ENCODE measurements around the gene GUCY1A2.

Gene GUCY1A2

DNA sequence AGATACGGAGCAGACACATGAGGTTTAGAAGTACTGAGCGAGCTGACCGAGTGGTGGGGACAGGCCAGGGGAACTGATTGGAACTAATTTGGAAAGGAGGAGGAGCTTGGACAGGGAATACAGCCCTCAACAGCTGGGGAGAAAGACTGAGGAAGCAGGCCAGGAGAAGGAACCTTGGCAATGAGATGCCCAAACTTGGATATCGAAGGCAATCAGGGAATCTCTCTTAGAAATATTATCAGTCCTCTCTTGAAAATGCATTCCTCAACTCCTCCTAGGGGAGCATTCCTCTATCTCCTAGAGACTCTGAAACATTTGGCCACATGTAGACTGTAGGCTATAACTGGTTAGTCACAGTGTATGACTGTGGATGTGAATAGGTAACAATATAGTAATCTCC lies 284.6 kb downstream of the GUCY1A2 start:
- no peak for DNase-seq (ENCODE audit: low read depth in 2 of 2)

DNA sequence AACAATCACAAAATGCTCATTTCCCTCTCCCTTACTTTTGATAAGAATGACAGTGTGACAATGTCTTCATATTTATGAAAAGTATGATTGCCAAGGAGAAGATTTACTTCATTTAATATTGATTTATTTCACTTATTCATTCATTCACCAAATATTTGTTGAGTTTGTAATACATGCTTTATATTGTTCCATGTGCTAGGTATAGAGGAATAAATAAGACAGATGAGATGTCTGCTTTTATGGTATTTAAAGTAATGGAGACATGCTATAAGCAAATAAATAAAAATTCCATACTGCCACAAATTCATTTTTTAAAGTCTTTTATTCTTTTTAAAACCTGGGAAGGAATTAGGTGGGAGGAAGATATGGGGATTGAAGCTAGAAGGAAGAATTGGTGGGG lies 289.4 kb downstream of the GUCY1A2 start:
- no peak for DNase-seq (ENCODE audit: low read depth in 2 of 2)

DNA sequence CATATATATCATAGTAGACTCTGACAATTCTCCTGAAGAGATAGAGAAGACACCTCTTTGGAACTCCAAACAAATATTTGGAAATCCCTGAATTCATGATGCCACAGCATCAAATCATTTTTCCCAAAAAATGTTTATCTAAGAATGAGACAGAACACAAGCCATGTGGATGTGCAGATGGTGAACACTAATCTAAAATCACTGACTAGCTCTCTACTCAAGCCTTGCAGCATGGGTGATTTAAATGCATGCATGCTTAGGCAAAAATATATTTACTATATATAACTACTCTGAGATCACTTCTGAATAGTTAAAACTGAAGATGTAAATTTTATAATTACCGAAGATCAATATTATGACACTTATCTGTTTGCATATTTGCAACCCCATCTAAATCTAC lies 289.9 kb downstream of the GUCY1A2 start:
- no peak for DNase-seq (ENCODE audit: low read depth in 2 of 2)

DNA sequence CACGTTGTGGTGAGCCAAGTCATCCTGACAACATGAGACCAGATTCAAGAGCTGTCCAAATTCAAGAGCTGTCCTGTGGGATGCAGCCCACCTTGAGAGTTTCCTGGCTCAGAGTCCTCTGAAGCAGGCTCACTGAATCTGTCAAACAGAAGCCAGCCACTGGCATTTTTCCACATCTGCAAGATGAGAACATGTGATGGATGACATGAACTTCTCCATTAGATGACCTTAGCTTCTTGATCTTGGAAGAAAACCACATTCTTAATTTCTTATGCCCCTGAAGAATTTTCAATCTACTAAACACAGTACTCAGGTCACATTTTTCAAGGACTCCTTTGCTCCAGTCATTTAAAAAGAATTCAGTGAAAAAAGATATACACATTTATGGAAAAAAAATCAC lies 291.0 kb downstream of the GUCY1A2 start:
- DNase-seq (ENCODE audit: low read depth in 2 of 2), result no peak

DNA sequence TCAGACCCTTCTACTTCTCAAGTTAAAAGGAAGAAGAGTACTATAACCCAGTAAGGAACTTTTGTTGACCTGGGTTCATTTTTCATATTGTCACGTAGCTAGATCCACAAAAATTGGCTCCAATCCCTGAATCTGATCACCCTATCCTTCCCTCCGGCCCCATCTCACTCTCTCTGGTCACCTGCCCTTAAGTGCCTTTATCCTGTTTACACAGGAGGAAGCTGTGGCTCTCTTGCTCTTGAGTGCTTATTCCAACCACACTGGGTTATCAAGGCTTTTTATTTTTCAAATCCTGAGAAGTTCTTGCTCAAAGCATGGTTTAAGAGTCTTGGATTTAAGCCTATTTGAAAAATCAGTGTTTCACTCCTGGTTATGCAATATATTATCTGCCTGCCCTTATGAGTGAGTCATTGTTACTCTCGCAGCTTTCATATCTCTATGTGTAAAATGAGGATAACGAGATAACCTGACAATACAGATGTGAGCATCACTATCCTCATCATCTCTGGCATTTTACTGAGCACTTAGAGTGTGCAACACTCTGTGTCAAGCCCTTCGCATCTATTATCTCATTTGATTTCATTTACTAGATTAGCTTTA lies 293.9 kb downstream of the GUCY1A2 start:
- DNase-seq (ENCODE audit: low read depth in 2 of 2), result no peak

DNA sequence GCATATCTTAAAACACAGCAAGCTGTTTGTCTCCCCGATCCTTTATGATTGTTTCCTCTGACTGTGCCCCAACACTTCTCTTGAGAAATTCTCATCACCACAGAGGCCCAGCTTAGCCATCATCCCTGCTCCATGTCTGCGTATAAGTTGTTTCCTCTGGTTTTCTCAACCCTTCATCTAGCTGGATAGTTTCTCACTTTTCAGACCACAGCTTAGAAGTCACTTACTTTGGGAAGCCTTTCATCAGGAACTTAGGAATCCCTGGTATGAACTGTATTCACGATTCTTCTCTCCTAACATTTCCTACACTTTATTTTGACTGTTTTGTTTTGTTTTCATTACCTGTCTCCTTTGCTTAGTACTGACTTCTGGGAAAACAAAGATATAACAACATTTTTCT lies 295.2 kb downstream of the GUCY1A2 start:
- DNase-seq (ENCODE audit: low read depth in 2 of 2), result no peak

DNA sequence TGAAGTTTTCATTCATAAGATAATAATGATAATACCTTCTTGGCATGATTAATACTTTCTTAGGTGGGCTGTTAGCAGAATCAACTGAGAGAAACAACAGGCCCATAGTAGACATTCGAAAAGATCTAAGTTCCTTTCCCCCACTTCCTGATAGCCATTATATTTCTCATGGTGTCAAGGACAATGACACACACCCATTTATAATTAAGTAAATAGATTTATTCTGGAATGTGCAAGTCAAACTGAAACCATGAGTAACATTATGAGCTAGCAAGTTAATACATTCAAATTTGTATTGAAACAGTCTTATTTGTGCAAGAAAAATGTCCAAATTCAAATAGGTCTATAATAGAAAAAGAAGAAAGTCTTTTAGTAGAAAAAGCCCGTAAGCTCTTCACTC lies 301.1 kb downstream of the GUCY1A2 start:
- no peak for DNase-seq (ENCODE audit: low read depth in 2 of 2)

DNA sequence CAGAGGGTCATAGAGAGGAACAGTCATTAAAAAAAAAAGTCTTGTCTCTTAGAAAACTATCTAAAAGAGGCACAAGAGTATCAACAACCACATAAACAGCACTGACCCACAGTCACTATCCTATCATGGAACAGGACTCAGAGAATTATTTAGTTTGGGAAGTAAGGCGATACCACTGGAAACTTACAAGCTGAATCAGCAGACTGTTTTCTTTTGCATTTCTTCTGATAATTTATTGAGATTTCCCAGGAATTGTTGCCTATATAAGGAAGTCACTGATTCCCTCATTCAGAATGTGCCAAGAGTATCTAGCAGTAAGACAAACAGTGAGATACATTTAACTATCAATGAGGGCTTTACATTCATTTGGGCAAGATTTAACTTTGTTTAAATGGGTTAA lies 304.1 kb downstream of the GUCY1A2 start:
- DNase-seq (ENCODE audit: low read depth in 2 of 2), result no peak

DNA sequence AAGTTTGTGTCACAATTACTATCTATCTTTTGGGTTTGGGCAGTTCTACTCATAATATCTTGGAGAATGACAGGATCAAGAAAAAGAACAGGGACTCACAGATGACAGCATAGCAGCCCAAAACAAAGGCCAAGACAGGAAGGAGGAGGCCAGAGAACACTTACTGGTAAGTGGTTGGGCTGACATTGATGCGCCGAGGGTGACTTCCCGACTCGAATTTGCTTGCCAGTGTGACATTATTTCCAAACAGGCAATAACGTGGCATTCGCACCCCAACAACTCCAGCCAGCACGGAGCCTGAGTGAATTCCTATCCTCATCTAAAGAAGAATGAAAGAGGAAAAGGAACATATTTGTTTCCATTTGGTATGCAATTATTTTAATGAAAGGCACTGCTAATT lies 309.9 kb downstream of the GUCY1A2 start:
- no peak for DNase-seq (ENCODE audit: low read depth in 2 of 2)

DNA sequence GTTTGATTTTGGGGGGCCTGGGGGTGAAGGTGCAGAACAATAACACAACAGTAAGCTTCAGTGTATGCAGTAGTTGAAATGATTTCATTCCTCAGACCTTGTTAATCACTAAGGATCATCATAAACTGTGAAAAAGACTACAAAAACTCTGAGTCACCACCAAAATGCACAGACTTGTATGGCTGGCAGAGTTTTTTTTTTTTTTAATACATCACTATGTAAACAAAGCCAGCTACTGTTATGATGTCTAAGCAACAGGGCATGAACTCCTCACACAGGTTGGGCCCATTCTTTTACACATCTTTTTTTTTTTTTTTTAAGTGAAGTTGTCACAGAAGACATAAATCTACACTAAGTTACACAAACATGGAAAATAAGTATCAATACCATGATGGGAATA lies 311.9 kb downstream of the GUCY1A2 start:
- DNase-seq (ENCODE audit: low read depth in 2 of 2), result no peak

DNA sequence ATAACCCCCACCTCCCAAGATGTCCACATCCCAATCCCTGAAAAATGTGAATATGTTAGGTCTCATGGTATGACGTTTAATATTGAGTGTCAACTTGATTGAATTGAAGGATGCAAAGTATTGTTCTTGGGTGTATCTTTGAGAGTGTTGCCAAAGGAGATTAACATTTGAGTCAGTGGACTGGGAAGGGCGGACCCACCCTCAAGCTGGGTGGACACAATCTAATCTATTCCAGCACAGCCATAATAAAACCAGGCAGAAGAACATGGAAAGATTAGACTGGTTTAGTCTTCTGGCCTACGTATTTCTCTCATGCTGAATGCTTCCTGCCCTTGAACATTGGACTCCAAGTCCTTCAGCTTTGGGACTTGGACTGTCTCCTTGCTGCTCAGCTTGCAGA lies 315.5 kb downstream of the GUCY1A2 start:
- no peak for DNase-seq (ENCODE audit: low read depth in 2 of 2)

DNA sequence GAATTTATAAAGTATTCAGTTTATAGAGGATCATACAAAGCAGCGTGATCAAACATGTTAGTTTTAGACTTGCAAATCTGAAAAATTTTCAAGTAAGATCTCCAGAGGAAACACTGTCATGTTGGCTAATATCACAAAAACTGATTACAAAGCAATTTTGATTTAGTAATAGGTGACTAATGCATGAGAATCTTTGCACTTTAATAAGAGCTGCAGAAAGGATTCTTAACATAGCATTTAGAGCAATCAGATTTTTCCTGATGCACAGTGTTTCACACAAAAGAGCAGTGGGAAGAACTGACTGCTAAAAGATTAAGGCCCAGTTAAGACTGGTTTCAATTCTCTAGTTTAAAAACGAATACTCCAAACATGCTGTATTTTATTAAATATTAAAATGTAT lies 321.2 kb downstream of the GUCY1A2 start:
- DNase-seq (ENCODE audit: low read depth in 2 of 2), result no peak

DNA sequence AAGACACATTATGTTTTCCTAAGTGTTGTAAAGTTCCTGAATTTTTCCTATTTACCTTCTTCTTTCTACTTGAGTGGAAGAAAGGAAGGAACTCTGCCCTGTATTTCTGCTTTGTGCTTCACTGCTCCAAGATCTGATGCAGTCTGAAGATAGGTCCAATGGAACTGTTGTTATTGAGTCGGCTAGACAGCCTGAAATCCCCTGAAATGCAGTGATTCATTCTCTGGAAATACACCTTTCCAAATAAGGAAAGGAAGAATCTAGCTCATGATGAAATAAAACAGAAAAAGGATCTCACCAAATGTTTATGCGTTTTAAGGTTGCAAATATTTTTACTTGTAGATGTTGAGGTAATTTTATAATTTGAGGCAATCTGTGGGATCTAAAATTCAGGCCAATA lies 322.8 kb downstream of the GUCY1A2 start:
- DNase-seq (ENCODE audit: low read depth in 2 of 2), result no peak

DNA sequence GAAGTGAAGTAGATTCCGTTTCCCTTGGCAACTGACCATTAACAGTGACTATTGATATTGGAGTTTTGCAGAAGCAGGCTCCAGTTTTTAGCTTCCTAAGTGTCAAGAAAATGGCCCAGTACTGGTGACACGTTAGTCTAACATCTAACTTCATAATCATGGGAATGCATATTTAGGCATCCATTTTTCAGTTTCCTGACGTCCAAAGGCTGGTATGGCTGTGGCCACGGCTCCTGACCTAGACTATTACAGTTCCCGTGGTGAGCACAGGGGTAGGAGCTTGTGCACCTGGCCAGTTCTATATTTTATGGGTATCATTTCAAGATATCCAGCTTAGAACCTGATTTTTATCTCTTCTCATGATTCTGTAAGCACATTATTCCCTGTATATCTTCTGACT lies 323.8 kb downstream of the GUCY1A2 start:
- no peak for DNase-seq (ENCODE audit: low read depth in 2 of 2)

DNA sequence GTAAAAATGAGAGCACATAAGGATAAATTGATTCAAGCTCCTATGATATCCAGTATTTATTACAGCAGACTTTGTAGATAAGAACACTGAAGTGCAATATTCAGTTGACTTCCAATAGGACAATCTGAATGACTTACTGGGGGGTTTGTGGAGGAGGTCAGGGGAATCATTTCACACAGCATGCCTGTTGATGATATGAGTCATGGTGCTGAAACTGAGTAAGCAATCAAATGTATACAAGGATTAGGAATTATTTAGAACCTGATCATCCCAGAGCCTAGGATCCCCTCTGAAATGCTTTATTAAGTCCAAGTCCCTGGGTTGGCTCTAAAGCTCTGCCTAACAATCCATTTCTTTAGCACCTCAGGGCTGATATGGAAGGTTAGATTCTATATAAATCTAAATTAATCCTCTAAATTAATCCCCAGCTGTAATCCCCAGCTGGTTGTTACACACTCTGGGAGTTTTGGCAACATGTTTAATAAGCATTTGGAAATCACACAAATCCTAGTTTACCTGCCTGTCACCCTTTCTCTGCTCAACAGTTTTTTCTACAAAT lies 326.4 kb downstream of the GUCY1A2 start:
- no peak for DNase-seq (ENCODE audit: low read depth in 2 of 2)

DNA sequence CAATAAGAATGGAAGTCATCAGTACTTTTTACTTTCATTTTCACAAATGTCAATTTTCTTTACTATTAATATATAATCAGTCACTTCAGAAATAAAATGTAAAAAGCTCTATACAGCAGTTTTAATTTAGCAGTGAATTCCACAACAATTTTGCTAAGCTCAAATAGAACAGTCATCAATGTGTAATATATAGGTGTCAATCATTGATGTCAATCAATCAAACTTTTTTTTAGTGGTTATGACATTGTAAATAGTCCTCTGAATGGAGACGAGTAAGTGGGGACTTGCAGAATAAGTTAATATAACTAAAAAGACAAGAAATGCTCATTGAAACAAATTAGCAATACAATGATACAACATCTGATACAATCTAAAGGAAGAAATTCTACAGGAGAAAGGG lies 327.4 kb downstream of the GUCY1A2 start:
- DNase-seq (ENCODE audit: low read depth in 2 of 2), result no peak

DNA sequence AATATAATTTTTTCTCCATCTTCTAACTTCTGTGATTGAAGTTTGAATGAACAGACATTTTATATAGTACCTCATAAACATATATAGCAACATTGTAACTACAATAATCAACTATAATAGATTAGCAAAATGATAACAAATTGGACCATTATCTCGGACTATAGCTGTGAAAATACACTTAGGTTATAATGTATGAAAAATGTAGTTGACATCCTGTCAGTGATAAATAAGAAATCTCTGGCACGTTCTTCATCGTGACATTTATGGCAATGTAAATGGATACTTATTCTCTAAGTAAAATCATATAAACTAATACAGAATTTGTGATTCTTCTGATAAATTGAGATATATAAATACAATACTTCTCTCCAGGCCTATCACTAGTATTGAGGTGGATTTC lies 333.3 kb downstream of the GUCY1A2 start:
- no peak for DNase-seq (ENCODE audit: low read depth in 2 of 2)

DNA sequence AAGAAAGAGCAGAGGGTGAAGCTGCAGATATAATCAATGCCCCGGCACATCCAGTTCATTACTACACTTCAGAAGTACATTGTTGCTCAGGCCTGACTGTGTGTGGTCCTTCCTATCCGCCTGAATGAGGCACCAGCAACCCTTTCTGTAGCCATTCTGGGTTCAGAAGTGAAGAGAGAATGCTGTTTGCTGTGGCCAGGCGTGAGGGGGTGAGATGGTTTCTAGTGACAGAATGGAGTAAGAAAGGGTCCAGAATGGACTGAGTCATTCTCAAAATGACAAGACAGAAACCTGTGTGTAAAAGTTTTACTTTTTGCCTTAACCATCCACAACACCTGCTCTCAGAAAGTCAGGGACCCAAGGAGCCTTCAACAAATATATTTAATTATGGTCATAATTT lies 334.8 kb downstream of the GUCY1A2 start:
- DNase-seq (ENCODE audit: low read depth in 2 of 2), result no peak

DNA sequence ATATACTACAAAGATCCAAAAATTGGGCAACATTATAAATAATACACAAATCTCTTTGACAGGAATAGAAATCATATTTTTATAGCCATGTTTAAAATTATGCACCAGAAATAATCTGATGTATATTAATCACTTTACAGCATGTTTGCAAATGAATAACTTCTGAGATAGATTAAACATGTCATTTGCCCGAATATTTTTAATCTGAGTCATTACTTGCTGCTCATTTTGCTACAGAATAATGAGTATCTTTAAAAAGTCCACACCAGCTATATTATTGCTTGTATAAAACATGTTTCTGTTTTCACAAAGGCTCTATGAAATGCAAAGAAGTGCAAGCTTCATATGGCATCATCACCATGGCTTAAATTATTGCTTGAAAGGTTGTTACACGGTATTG lies 336.8 kb downstream of the GUCY1A2 start:
- DNase-seq (ENCODE audit: low read depth in 2 of 2), result no peak

DNA sequence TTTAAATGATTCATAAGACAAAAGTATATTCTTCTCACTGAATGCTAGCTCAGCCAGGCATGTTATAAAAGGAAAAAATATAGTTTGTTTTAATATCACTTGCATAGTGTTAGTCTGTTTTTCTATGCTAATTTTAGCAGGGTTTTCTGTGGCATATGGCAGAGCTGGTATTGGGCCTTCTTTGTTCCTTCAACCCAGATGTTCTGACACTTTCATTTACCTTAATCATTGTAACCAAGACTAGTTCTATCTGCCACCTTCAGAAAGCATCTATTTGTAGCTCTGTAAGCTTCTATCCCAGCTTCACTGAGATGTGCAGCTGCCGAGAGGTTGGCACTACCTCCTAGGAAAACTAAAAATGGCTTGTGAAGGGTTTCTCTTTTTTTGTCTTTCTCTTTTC lies 338.7 kb downstream of the GUCY1A2 start:
- no peak for DNase-seq (ENCODE audit: low read depth in 2 of 2)

DNA sequence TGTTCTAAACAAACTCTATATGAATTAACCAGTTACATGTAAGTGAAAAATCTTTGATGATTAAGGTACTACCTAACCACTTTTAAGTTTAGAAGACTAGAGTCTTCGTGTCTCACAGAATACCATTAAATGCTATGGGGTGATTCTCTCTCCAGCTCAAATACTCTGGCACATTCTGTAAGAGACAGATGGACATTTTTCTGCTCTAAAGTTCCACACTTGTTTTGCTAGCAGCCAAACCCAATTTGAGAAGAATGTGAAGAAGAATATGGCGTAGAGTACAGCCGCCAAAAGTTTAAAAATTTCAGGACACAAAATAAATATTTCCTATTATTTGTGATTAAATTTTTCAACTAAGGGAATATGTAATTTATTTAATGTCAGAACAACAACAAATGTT lies 339.1 kb downstream of the GUCY1A2 start:
- DNase-seq (ENCODE audit: low read depth in 2 of 2), result no peak

DNA sequence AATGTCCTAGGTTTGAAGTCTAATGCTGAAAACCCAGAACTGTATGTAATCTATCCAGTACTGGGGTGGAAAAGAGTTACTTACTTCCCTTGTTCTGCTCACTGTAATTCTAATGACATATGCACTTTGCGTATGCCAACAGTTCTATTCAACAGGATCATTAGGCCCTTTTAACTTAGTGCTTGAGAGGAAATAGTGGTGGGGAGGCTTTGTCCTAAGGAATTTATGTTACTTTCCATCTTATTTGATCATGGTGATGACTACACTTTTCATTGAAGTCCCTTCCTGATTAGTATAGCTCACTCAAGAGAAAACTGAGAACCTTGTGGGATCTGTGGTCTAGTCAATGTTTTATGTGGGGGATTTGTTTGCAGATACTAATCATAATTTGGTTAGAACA lies 348.2 kb downstream of the GUCY1A2 start:
- DNase-seq (ENCODE audit: low read depth in 2 of 2), result no peak

DNA sequence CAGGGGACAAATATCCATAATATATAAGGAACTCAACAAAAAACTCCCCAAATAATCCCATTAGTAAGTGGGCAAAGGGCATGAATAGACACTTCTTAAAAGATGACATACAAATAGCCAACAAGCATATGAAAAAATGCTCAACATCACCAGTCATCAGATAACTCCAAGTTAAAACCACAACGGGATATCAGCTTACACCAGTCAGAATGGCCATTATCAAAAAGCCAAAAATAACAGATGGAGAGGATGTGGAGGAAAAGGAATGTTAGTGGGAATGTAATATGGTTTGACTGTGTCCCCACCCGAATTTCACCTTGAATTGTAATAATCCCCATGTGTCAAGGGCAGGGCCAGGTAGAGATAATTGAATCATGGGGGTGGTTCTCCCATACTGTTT lies 350.1 kb downstream of the GUCY1A2 start:
- no peak for DNase-seq (ENCODE audit: low read depth in 2 of 2)

DNA sequence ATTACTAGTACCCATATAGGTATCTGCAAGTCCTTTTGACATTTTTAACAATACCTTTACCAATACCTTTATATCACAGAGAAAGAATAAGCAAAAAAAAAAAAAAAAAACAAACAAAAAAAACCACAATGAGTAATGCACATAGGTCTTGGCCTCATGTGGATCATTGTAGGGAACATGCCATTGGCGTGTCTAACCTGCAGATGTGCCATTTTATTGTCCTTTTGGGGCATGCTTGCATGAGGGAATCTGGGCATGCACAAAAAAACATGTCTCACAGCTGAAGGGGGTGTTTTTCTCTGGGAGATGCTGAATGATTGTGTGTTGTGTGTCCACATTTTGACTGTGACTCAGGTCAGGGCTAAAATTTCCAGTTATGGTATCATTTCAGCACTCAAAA lies 361.6 kb downstream of the GUCY1A2 start:
- no peak for DNase-seq (ENCODE audit: low read depth in 2 of 2)
